Ovary (tissue), 3 donors: ENCODE data around the gene IRAK1BP1.

Experiments
- POLR2A ChIP-seq: fragments of 450-650 bp; IDR thresholded peaks from one replicate; pipeline ENCODE4 v1.6.1; 2017; ENCODE audit warnings: antibody characterized with exemption, mild to moderate bottlenecking, moderate library complexity
- TF ChIP-seq, protein P1 (sequence below), 3 donors: fragments of 450-650 bp in 2 of 3; fragments of 200-600 bp in 1 of 3; IDR thresholded peaks; one replicate each; pipeline versions ENCODE4 v1.5.1 to v1.8.0; 2016 to 2022; ENCODE audit warnings: antibody characterized with exemption in 3 of 3, mild to moderate bottlenecking in 1 of 3
- donor health status: DM: no; HTN: no; CAD: no.

DNA sequence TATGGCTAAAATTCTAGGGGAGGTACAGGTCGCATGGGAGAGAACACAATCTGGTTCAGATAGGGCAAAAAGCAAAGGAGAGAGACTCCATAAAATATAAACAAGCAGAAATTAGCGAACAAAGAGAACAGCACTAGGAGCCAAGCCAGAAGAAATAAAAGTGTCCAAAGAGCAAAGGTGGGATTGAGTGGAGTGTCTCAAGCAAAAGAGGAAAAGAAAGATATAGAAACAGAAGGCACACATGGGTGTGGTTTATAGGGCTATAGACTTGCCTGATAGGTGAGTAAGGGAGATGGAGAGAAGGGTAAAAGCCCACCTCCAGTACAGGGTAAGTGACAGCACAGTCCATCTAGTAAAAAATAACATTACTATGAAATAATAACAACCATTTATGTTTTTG, 36.5 kb upstream of the IRAK1BP1 start:
- TF ChIP-seq, protein P1, sequence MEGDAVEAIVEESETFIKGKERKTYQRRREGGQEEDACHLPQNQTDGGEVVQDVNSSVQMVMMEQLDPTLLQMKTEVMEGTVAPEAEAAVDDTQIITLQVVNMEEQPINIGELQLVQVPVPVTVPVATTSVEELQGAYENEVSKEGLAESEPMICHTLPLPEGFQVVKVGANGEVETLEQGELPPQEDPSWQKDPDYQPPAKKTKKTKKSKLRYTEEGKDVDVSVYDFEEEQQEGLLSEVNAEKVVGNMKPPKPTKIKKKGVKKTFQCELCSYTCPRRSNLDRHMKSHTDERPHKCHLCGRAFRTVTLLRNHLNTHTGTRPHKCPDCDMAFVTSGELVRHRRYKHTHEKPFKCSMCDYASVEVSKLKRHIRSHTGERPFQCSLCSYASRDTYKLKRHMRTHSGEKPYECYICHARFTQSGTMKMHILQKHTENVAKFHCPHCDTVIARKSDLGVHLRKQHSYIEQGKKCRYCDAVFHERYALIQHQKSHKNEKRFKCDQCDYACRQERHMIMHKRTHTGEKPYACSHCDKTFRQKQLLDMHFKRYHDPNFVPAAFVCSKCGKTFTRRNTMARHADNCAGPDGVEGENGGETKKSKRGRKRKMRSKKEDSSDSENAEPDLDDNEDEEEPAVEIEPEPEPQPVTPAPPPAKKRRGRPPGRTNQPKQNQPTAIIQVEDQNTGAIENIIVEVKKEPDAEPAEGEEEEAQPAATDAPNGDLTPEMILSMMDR (IDR thresholded peaks at IDR 0.05), result no peak
- TF ChIP-seq POLR2A, result no peak
